Lower leg skin (tissue), 3 donors: Measurements from ENCODE around the gene GALNT2.

Experiments used
- CTCF ChIP-seq, 3 donors: fragments of 450-650 bp; IDR thresholded peaks; one replicate each; pipeline ENCODE4 v1.5.1; 2016; ENCODE audit warnings: antibody characterized with exemption in 3 of 3, mild to moderate bottlenecking in 3 of 3, moderate library complexity in 2 of 3
- POLR2A ChIP-seq, 2 donors: fragments of 450-650 bp; IDR thresholded peaks; one replicate each; pipeline ENCODE4 v1.6.1; 2016 to 2017; ENCODE audit warnings: antibody characterized with exemption in 2 of 2, mild to moderate bottlenecking in 1 of 2, moderate library complexity in 1 of 2

GRCh38 chr1:230159580-230159979, 92.5 kb downstream of the GALNT2 start:
- TF ChIP-seq POLR2A (IDR thresholded peaks at IDR 0.05) (no peak), CTCF (IDR thresholded peaks at IDR 0.05) (no peak)
